Panc1 (cell line): ENCODE results near the gene WDR6. TPM values are rescaled to one million over a fixed set of nuclear protein-coding genes. Genes with fewer than 3 reads are reported as not detected.

ENCODE experiments used
- ATAC-seq: fragments of 200-7000 bp; cut with Tn5 transposase; 2 replicates; pipeline ENCODE4 v1.9.1; 2020; ENCODE audit warnings: mild to moderate bottlenecking, moderate library complexity
- Bru-seq: library from RNA; stranded (reverse); fragments of 400-500 nt; gene quantifications from one replicate; lab custom pipeline; 2021; lab: Mats Ljungman, UMichigan
- BruChase-seq, 2 experiments: library from RNA; stranded (reverse); fragments of 400-500 nt; gene quantifications; one replicate each; lab custom pipeline; 2021; lab: Mats Ljungman, UMichigan
- BruUV-seq: library from RNA; stranded (reverse); fragments of 400-500 nt; replicated peaks from 2 replicates; lab custom pipeline; 2021; lab: Mats Ljungman, UMichigan
- CTCF ChIA-PET: fragments of 300-600 bp; sonication (Branson Sonifier 250); formaldehyde crosslinking; loops from one replicate; lab custom pipeline; 2022; ENCODE audit warnings: antibody characterized with exemption; lab: Charles Lee
- POLR2A ChIA-PET: fragments of 300-600 bp; sonication (Branson Sonifier 250); formaldehyde crosslinking; loops from one replicate; lab custom pipeline; 2022; ENCODE audit warnings: antibody characterized with exemption; lab: Charles Lee
- DNase-seq: peaks from one replicate; pipeline ENCODE4 v3.0.0-alpha.2; 2010; ENCODE audit warnings: low read depth, low spot score
- H3K27ac ChIP-seq: 2 replicates; pipeline ENCODE4 v1.5.1; 2011; ENCODE audit warnings: mild to moderate bottlenecking, low read length, inconsistent platforms
- H3K27me3 ChIP-seq: fragments of 200-500 bp; sonication (Bioruptor generic); 2 replicates; pipeline ENCODE4 v1.6.0; 2014; ENCODE audit warnings: low read length, inconsistent platforms; ENCODE audit not compliant: control insufficient read depth, insufficient read depth
- H3K36me3 ChIP-seq: fragments of 200-500 bp; sonication (Bioruptor generic); 2 replicates; pipeline ENCODE4 v1.5.1; 2014; ENCODE audit warnings: inconsistent platforms, mild to moderate bottlenecking, low read length, moderate library complexity; ENCODE audit not compliant: control insufficient read depth, insufficient read depth
- H3K4me1 ChIP-seq: 2 replicates; pipeline ENCODE4 v1.5.1; 2011; ENCODE audit warnings: inconsistent platforms, mild to moderate bottlenecking, low read length, moderate library complexity; ENCODE audit not compliant: control insufficient read depth, insufficient read depth
- H3K4me3 ChIP-seq, 2 experiments: 2 replicates each; pipeline ENCODE4 v1.5.1; 2011 to 2012; ENCODE audit warnings: low read depth in 2 of 2, low read length in 2 of 2, mild to moderate bottlenecking in 2 of 2, inconsistent platforms in 1 of 2, moderate library complexity in 1 of 2
- H3K9me3 ChIP-seq: fragments of 200-500 bp; sonication (Bioruptor generic); 2 replicates; pipeline ENCODE4 v1.5.1; 2014; ENCODE audit warnings: low read depth, mild to moderate bottlenecking, inconsistent platforms, low read length, moderate library complexity; ENCODE audit not compliant: control insufficient read depth, insufficient read depth
- POLR2AphosphoS5 ChIP-seq: IDR thresholded peaks from 2 replicates; pipeline ENCODE4 v1.6.1; 2012; ENCODE audit warnings: mild to moderate bottlenecking, low read depth, low read length, moderate library complexity
- SIN3A ChIP-seq: IDR thresholded peaks from 2 replicates; pipeline ENCODE4 v1.6.1; 2012; ENCODE audit warnings: low read depth, mild to moderate bottlenecking, low read length, moderate library complexity, borderline replicate concordance; ENCODE audit not compliant: insufficient read depth
- TCF7L2 ChIP-seq: IDR thresholded peaks from 2 replicates; pipeline ENCODE4 v1.6.1; 2011; ENCODE audit warnings: mild to moderate bottlenecking, low read depth, low read length, inconsistent platforms
- in situ Hi-C: cut with HindIII; loops from 2 replicates; pipeline ENCODE4 v1.10.0; 2016; ENCODE audit warnings: low sequenced_read_pairs, low pct_unique_long_range_greater_than_20kb
- intact Hi-C: fragments of 100-400 bp; cut with micrococcal nuclease; formaldehyde crosslinking; loops from one replicate; pipeline ENCODE4 v1.10.0; 2022; ENCODE audit not compliant: unreplicated experiment
- long read RNA-seq: library from polyadenylated mRNA; unstranded; transcript quantifications from one replicate; pipeline ENCODE4 v2.0.0, GENCODE V29; 2021; ENCODE audit not compliant: unreplicated experiment
- polyA plus RNA-seq: library from polyadenylated mRNA; unstranded; fragments of >200 nt; gene quantifications from one replicate; pipeline ENCODE4 v1.2.1, GENCODE V29; 2012; ENCODE audit warnings: missing spikeins; ENCODE audit not compliant: insufficient read length
- total RNA-seq: library from RNA; stranded (reverse); gene quantifications from one replicate; pipeline ENCODE4 v1.2.1, GENCODE V29; 2021; ENCODE audit not compliant: unreplicated experiment
- TF ChIP-seq, protein P1 (sequence below): fragments of 450-650 bp; IDR thresholded peaks from 2 replicates; pipeline ENCODE4 v1.5.1; 2017; ENCODE audit warnings: mild to moderate bottlenecking
- TF ChIP-seq, protein P2 (sequence below), 2 experiments: IDR thresholded peaks; 2 replicates each; pipeline ENCODE4 v1.6.1; 2011 to 2012; ENCODE audit warnings: low read depth in 2 of 2, control low read depth in 1 of 2, low read length in 1 of 2, mild to moderate bottlenecking in 1 of 2, moderate library complexity in 1 of 2; ENCODE audit not compliant: insufficient read depth in 1 of 2

Gene WDR6, protein sequence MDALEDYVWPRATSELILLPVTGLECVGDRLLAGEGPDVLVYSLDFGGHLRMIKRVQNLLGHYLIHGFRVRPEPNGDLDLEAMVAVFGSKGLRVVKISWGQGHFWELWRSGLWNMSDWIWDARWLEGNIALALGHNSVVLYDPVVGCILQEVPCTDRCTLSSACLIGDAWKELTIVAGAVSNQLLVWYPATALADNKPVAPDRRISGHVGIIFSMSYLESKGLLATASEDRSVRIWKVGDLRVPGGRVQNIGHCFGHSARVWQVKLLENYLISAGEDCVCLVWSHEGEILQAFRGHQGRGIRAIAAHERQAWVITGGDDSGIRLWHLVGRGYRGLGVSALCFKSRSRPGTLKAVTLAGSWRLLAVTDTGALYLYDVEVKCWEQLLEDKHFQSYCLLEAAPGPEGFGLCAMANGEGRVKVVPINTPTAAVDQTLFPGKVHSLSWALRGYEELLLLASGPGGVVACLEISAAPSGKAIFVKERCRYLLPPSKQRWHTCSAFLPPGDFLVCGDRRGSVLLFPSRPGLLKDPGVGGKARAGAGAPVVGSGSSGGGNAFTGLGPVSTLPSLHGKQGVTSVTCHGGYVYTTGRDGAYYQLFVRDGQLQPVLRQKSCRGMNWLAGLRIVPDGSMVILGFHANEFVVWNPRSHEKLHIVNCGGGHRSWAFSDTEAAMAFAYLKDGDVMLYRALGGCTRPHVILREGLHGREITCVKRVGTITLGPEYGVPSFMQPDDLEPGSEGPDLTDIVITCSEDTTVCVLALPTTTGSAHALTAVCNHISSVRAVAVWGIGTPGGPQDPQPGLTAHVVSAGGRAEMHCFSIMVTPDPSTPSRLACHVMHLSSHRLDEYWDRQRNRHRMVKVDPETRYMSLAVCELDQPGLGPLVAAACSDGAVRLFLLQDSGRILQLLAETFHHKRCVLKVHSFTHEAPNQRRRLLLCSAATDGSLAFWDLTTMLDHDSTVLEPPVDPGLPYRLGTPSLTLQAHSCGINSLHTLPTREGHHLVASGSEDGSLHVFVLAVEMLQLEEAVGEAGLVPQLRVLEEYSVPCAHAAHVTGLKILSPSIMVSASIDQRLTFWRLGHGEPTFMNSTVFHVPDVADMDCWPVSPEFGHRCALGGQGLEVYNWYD
- total RNA-seq (142 TPM), Bru-seq, nascent RNA (percentile 86 among the genes with signal in this experiment), BruChase-seq, experiment 1, labeled RNA remaining after a 2-hour chase (percentile 98 among the genes with signal in this experiment), BruChase-seq, experiment 2, labeled RNA remaining after a 6-hour chase (percentile 99 among the genes with signal in this experiment)
- polyA plus RNA-seq = 141 TPM
- long read RNA-seq, full-length matches to known transcripts = 106 of 237 reads
- long read RNA-seq, partial matches to known transcripts = 106 of 237 reads
- long read RNA-seq, other reads (novel, unspliced or antisense) = 25 of 237 reads

DNA sequence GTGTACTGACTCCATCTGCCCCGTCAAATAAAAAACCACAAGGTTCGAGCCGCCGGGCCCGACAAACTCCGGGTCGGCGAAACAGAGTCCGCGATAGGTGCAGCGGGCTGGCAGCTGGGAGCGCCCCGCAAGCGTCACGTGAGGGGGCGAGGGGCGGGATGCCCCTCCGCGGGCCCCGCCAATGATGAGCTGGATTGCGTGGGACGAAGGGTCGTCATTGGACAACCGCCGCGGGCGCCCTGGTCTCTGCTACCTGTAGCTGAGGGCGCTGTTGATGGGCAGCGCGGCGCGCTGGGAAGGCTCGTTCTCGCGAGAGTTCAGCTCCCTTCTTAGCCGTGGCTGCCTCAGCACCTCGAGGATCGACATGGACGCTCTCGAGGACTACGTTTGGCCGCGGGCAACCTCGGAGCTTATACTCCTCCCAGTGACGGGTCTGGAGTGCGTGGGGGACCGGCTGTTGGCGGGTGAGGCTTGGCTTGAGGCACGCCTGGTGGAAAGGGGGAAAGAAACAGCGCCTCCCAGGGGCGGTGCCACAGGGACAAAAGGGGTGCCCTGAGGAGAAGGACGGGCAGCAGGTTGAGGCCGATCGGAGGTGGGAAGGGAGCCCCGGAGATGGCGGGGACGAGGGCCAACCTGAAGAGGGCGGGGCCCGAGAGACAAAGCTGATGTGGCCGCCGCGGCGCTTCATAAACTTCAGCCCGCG lies at the start of gene WDR6:
Gene WDR6, plus strand, starts transcription at position 324 of the 703 bp plus-strand sequence. Its CDS starts 41 bp downstream, at position 365.
- DNase-seq = peak; percentile 82
- no peaks in the 10 kb centered on the region for H3K36me3 ChIP-seq
- H3K4me3 ChIP-seq = peak within 1 kb of the TSS; percentile 82 to 85
- intact Hi-C loops = no loop called here
- H3K27me3 ChIP-seq = no peaks in the 10 kb centered on the region
- in situ Hi-C loops = no loop called here
- POLR2A ChIA-PET = interaction anchor here (0.6 to 1.2 kb wide), 8 partner anchors 9 to 336 kb away, joined by 3 to 9 read pairs (median 4); partner anchors contain the start of genes QRICH1 and USP19
- H3K9me3 ChIP-seq = no peaks in the 10 kb centered on the region
- ATAC-seq = peak; percentile 93
- H3K27ac ChIP-seq = peak within 1 kb of the TSS; percentile 93
- no TSS peak for BruUV-seq
- CTCF ChIA-PET = interaction anchor here (0.6 to 2.7 kb wide), 3 partner anchors 9 to 19 kb away, joined by 3 to 19 read pairs (median 5); no protein-coding TSS in a partner anchor
- TF ChIP-seq, protein P1, sequence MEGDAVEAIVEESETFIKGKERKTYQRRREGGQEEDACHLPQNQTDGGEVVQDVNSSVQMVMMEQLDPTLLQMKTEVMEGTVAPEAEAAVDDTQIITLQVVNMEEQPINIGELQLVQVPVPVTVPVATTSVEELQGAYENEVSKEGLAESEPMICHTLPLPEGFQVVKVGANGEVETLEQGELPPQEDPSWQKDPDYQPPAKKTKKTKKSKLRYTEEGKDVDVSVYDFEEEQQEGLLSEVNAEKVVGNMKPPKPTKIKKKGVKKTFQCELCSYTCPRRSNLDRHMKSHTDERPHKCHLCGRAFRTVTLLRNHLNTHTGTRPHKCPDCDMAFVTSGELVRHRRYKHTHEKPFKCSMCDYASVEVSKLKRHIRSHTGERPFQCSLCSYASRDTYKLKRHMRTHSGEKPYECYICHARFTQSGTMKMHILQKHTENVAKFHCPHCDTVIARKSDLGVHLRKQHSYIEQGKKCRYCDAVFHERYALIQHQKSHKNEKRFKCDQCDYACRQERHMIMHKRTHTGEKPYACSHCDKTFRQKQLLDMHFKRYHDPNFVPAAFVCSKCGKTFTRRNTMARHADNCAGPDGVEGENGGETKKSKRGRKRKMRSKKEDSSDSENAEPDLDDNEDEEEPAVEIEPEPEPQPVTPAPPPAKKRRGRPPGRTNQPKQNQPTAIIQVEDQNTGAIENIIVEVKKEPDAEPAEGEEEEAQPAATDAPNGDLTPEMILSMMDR = no peak; the same call in 1 of the 2 replicates
- TF ChIP-seq SIN3A = peak; percentile 65; the same call in 1 of the 2 replicates
- peak; percentile 85 for TF ChIP-seq POLR2AphosphoS5
- TF ChIP-seq TCF7L2 = no peak
- TF ChIP-seq, protein P2, sequence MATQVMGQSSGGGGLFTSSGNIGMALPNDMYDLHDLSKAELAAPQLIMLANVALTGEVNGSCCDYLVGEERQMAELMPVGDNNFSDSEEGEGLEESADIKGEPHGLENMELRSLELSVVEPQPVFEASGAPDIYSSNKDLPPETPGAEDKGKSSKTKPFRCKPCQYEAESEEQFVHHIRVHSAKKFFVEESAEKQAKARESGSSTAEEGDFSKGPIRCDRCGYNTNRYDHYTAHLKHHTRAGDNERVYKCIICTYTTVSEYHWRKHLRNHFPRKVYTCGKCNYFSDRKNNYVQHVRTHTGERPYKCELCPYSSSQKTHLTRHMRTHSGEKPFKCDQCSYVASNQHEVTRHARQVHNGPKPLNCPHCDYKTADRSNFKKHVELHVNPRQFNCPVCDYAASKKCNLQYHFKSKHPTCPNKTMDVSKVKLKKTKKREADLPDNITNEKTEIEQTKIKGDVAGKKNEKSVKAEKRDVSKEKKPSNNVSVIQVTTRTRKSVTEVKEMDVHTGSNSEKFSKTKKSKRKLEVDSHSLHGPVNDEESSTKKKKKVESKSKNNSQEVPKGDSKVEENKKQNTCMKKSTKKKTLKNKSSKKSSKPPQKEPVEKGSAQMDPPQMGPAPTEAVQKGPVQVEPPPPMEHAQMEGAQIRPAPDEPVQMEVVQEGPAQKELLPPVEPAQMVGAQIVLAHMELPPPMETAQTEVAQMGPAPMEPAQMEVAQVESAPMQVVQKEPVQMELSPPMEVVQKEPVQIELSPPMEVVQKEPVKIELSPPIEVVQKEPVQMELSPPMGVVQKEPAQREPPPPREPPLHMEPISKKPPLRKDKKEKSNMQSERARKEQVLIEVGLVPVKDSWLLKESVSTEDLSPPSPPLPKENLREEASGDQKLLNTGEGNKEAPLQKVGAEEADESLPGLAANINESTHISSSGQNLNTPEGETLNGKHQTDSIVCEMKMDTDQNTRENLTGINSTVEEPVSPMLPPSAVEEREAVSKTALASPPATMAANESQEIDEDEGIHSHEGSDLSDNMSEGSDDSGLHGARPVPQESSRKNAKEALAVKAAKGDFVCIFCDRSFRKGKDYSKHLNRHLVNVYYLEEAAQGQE (IDR thresholded peaks at IDR 0.05; ENCODE audit: insufficient read depth in 1 of 2, low read depth in 2 of 2, low read length in 1 of 2) = 0 out of 4 replicates have a peak, but pooled peaks of 1 of the 2 experiments have one; percentile 39
- H3K4me1 ChIP-seq = peaks cover 13% of the 10 kb centered on the region
